ENCODE results near the gene PCK2. TPM values are rescaled to one million over a fixed set of nuclear protein-coding genes. Genes with fewer than 3 reads are reported as not detected.
"Not testable (repeated sequence)": the region's sequence is repeated elsewhere in the genome, so short reads cannot be mapped to it uniquely, and the experiment has no call there.

The PCK2 gene
- total RNA-seq, 1 experiment from 2014 or later, result 43.6 TPM

GRCh38 chr14:24103451-24103850, 9.3 kb downstream of the PCK2 start:
- CTCF ChIA-PET, result interaction anchor here (0.6 to 1.7 kb wide), 2 partner anchors 10 to 1279 kb away, joined by 4 to 6 read pairs; partner anchors contain the start of gene PCK2
- BruUV-seq (replicated peaks), result no TSS peak
- no peaks in the 10 kb centered on the region for H3K9me3 Mint-ChIP-seq (ENCODE audit: low read depth, unreplicated experiment)
- DNase-seq, result no peak
- TF ChIP-seq CTCF (IDR thresholded peaks at IDR 0.05; ENCODE audit: unreplicated experiment), result no peak
- no peaks in the 10 kb centered on the region for H3K4me1 Mint-ChIP-seq (ENCODE audit: low read depth, unreplicated experiment)
- H3K36me3 Mint-ChIP-seq (ENCODE audit: insufficient read depth, unreplicated experiment), result peaks cover 44% of the 10 kb centered on the region
- no peak overlapping the region for H3K27ac Mint-ChIP-seq (ENCODE audit: unreplicated experiment)
- H3K27me3 Mint-ChIP-seq (ENCODE audit: unreplicated experiment), result no peaks in the 10 kb centered on the region
- no peak overlapping the region for H3K4me3 Mint-ChIP-seq (ENCODE audit: low read depth, unreplicated experiment)
- intact Hi-C loops (cut with micrococcal nuclease; ENCODE audit: unreplicated experiment), result no loop called here

- intact Hi-C loops (cut with micrococcal nuclease; ENCODE audit: unreplicated experiment); CTCF ChIA-PET; DNase-seq: not testable (repeated sequence)
These were observed 11.6 kb downstream of the PCK2 start for GRCh38 chr14:24105609-24106239.

GRCh38 chr14:24106672-24107271, 12.7 kb downstream of the PCK2 start:
- Mint-ChIP-seq H3K27me3 (ENCODE audit: unreplicated experiment) (no peaks in the 10 kb centered on the region), H3K27ac (ENCODE audit: unreplicated experiment) (no peak overlapping the region), H3K9me3 (ENCODE audit: low read depth, unreplicated experiment) (no peaks in the 10 kb centered on the region), H3K36me3 (ENCODE audit: insufficient read depth, unreplicated experiment) (peaks cover 26% of the 10 kb centered on the region), H3K4me3 (ENCODE audit: low read depth, unreplicated experiment) (no peak overlapping the region), H3K4me1 (ENCODE audit: low read depth, unreplicated experiment) (peaks cover 5% of the 10 kb centered on the region)
- intact Hi-C loops (cut with micrococcal nuclease; ENCODE audit: unreplicated experiment), result no loop called here
- BruUV-seq (replicated peaks), result no TSS peak
- CTCF ChIA-PET, result interaction anchor here (3.6 kb wide), 1 partner anchor 13 kb away, joined by 45 read pairs; the partner anchor contains the start of gene PCK2
- no peak for TF ChIP-seq CTCF (IDR thresholded peaks at IDR 0.05; ENCODE audit: unreplicated experiment)
- no peak for DNase-seq

More at GRCh38 chr14:24105609-24106239, 11.6 kb downstream of the PCK2 start:
- H3K4me1 Mint-ChIP-seq (ENCODE audit: low read depth, unreplicated experiment); H3K27ac Mint-ChIP-seq (ENCODE audit: unreplicated experiment); H3K4me3 Mint-ChIP-seq (ENCODE audit: low read depth, unreplicated experiment); BruUV-seq (replicated peaks); H3K9me3 Mint-ChIP-seq (ENCODE audit: low read depth, unreplicated experiment); H3K27me3 Mint-ChIP-seq (ENCODE audit: unreplicated experiment): not testable (repeated sequence)
- H3K36me3 Mint-ChIP-seq (ENCODE audit: insufficient read depth, unreplicated experiment), result peaks cover 33% of the 10 kb centered on the region

GRCh38 chr14:24108336-24108874, 14.3 kb downstream of the PCK2 start:
- no peak for TF ChIP-seq CTCF (IDR thresholded peaks at IDR 0.05; ENCODE audit: unreplicated experiment)
- no peak overlapping the region for H3K27ac Mint-ChIP-seq (ENCODE audit: unreplicated experiment)
- no peaks in the 10 kb centered on the region for H3K9me3 Mint-ChIP-seq (ENCODE audit: low read depth, unreplicated experiment)
- CTCF ChIA-PET, result interaction anchor here (0.6 to 3.6 kb wide), 13 partner anchors 11 to 134 kb away, joined by 3 to 64 read pairs (median 5); partner anchors contain the start of genes EMC9, IRF9, MDP1 and PCK2
- no peak for DNase-seq
- H3K36me3 Mint-ChIP-seq (ENCODE audit: insufficient read depth, unreplicated experiment), result peaks cover 16% of the 10 kb centered on the region
- peaks cover 5% of the 10 kb centered on the region for H3K4me1 Mint-ChIP-seq (ENCODE audit: low read depth, unreplicated experiment)
- no peak overlapping the region for H3K4me3 Mint-ChIP-seq (ENCODE audit: low read depth, unreplicated experiment)
- intact Hi-C loops (cut with micrococcal nuclease; ENCODE audit: unreplicated experiment), result loop anchor here (1.0 kb wide), 1 partner anchor 50 kb away; no protein-coding TSS in a partner anchor
- no peaks in the 10 kb centered on the region for H3K27me3 Mint-ChIP-seq (ENCODE audit: unreplicated experiment)
- BruUV-seq (replicated peaks), result no TSS peak

Measured in Calu3 (cell line).